Measurements from ENCODE around the gene MB21D2.

GRCh38 chr3:192888190-192888589, 29.5 kb downstream of the MB21D2 start:
- TF ChIP-seq CTCF (IDR thresholded peaks at IDR 0.05) (no peak), POLR2A (IDR thresholded peaks at IDR 0.05) (no peak), EP300 (IDR thresholded peaks at IDR 0.05) (no peak)
